HG02571 (cell line): ENCODE data around the gene C10orf143.
"Not testable (repeated sequence)": the region's sequence is repeated elsewhere in the genome, so short reads cannot be mapped to it uniquely, and the experiment has no call there.

ENCODE experiments used
- ATAC-seq: cut with Tn5 transposase; IDR thresholded peaks from one replicate; pipeline ENCODE4 v1.9.1; 2021; ENCODE audit warnings: mild to moderate bottlenecking, moderate library complexity; ENCODE audit not compliant: unreplicated experiment

The C10orf143 gene

GRCh38 chr10:130112821-130113220 lies 2.2 kb upstream of the C10orf143 start:
- ATAC-seq = no peak

DNA sequence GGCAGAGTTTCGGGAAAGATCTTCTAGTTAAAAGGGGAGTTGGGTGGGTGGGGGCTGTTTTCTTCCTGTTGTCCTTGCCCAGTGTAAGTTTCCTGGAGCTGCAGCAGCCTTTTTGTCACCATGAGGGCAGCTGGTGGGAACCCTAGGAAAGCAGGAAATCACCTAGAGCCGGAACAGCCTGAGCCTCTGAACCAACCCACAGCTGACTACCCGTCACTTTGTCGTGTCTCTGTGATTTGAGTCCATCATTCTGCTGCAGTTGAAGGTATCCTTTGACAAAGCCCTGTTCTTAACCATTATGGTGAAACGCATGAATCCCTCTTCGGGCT lies 1.2 kb upstream of the C10orf143 start:
- no peak for ATAC-seq

DNA sequence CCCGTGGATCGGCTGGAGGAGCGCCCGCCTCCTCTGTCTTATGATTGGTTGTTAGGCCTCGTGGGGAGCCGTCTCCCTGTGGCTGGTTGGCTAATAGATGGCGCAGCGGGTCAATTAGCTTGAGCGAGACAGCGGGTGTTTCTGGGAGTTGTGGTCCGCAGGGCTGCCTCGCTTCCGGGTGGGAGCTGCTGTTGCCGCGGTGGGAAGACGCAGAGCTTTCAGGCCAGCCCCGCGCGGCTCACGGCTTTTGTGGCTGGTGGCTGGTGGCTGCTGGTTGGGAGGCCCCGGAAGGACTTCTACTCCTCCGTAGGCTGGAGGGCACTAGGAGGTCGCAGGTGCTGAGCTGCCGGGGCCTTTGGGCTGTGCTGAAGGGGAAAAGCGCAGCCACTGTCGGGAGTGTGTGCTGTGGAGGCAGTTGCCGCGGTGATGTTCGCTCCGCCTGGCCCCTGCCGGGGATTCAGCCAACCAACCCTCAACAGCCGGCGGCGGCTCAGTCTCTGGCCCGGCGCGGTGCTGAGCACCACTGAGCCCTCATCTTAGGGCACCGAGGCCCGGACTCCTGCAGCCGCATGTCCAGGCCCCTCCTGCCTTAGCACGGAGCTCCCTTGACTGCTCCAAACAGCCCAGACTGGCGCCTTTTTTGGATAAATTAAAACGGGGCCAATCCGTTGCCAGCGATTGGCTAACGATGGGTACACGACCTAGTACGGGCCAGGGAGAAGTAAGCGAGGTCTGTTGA lies 652 bp upstream of the C10orf143 start:
- ATAC-seq = peak; percentile 91

GRCh38 chr10:130109796-130110245 lies 809 bp downstream of the C10orf143 start:
- no peak for ATAC-seq

DNA sequence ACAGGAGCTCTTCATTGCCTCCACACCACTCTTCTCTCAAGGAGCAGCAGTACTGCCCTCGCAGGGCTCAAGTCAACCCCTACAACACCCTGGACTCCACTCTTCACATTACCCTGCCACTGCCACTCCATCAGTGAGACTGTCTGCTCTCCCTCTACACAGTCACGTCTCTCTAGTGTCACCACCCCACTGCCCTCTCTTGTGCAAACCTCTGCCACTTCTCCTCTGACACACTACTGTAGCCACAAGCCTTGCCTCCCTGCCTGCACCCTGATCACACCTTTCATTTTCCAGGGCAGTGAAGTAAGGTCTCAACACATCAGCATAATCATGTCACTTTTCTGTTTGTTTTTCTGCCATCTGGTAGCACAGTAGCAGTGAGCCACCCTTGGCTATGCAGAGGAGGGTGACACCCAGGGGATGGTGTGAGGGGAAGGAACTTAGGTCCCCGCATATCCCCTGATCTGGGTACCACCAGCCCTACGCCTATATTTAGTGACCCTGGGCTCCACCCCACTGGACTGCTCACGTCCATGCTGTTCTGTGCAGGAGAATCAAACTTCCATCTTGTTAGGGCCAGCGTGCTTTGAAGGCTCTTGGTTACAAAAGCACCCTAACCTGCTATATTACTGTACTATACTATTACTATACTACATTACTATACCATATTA lies 1.6 kb downstream of the C10orf143 start:
- no peak for ATAC-seq

DNA sequence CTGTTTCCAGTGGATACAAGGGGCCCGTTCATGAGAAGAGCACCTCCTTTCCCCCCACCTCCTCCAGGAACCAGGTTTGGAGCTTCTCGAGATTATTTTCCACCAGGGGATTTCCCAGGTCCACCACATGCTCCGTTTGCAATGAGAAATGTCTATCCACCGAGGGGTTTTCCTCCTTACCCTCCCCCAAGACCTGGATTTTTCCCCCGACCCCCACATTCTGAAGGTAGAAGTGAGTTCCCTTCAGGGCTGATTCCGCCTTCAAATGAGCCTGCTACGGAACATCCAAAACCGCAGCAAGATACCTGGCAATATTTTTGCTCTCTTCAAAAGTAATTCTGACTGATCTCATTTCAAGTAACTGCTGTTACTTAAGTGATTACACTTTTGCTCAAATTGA lies 2.5 kb downstream of the C10orf143 start:
- ATAC-seq = not testable (repeated sequence)

GRCh38 chr10:130105724-130106123 lies 4.9 kb downstream of the C10orf143 start:
- ATAC-seq = no peak

DNA sequence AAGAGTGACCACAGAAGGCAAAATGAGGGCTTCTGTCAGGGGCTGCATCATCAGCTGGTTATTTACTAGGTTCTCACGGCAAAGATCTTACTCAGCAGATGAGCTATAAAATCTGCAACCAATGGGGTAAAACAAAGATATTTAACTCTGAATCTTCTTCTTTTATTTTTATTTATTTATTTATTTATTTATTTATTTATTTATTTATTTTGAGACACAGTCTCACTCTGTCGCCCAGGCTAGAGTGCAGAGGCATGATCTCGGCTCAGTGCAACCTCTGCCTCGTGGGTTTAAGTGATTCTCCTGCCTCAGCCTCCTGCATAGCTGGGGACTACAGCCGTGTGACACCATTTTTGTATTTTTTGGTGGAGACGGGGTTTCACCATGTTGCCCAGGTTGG lies 11.3 kb downstream of the C10orf143 start:
- no peak for ATAC-seq

- ATAC-seq = not testable (repeated sequence)
These were observed 20.1 kb downstream of the C10orf143 start for GRCh38 chr10:130090565-130090964.

DNA sequence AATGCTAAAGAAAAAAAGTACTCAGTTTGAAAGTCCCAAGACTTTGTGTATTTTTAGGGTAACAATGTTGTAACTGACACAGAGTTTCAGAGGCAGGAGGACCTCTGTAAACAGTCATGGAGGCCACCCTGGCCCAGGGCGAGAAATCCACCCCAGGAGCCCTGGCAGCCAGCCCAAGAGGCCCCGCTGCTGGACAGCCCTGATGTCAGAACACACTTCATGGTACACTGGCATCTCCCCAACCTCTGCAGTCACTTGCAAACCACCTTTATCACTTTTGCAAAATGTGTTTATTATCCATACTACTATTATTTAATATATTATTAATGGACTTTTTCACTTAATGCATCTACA lies 30.2 kb downstream of the C10orf143 start:
- no peak for ATAC-seq

DNA sequence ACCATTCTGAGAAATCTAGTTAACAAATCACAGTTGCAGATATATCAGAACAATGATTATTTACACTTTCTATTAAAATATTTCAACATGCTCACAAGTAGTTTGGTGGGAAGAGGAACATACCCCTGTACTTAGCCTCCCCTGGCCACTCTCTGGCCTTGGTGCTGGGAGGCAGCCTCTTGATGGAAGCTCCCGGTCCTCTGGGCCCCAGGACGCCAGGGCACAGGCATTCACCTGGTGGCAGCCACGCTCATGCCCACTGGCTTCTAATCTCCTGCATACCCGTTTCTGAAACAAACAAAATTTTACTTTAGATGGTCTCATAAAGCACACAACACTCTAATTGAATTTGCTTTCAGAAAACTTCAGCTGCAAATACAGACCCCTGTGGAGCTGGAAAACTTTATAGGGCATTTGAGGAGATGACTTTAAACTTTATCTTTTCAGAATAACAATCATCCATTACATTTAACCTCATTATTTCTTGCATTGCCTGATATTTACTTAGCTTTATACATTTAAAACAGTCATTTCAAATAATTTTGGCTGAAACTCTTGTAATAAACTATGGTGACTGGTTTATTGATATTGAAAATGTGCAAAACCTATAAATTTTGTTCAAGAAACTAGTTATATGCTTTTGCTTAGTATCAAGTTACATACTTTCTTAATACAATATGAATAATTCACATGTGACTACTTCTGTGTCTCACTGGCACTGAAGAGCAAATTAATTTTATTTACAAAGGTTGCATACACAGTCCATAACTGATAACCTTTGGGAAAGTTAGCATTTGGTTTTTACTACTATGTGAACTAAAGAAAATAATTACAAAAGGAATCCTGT lies 30.8 kb downstream of the C10orf143 start:
- no peak for ATAC-seq

DNA sequence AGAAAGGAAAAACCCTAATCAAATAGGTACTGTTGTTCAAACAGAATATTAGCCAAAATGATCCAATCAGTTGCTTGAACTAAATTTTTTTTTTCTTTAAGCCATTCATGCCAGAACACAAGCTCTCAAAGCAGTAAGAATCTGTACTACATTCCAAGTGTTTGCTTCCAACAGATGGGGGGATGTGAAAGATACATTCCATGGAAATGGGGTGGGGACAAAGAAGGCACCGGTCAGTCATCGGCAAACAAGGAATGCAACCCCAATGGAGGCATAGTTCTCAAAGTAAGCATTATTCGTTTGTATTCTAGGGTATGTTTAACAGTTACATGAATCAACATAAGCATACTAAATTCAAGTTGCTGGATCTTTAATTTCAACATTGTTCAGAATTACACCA lies 32.5 kb downstream of the C10orf143 start:
- no peak for ATAC-seq

GRCh38 chr10:130076681-130077080 lies 33.9 kb downstream of the C10orf143 start:
- ATAC-seq = no peak

- no peak for ATAC-seq
These were observed 36.0 kb downstream of the C10orf143 start for GRCh38 chr10:130074639-130075038.

DNA sequence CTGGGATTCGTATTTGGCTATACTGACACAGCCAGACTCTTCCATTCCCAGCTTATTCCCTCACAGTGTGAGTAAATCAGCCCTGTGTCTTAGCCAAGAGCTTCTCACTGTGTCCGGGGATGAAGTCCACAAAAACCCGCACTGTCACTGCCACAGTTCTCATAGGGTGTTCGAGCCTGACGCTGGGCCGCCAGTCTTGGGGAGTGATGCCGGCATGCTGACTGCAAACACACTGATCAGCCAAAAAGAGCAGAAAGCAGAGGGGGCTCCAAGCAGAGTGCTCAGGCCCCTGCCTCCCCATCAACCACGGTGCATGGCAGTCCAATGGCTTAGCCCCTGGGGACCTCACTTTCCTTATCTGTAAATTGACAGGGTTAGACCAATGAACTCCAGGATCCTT lies 36.7 kb downstream of the C10orf143 start:
- ATAC-seq = no peak

DNA sequence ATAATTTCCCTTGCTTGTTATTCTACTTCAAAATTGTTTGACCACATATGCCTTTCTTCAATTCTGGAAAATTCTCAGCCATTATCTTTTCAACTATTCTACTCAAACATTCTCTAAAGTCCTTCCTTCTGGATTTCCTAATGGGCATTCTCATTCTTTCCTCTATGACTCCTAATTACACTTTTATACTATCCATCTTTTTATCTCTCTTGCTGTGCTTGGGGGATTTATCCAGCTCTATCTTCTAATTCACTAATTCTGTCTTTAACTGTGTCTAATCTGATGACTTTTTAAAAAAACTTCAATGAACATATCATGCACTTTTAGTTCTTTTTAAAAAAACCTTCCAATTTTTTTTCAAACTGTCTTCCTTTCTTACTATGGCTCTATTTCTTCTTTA lies 38.4 kb downstream of the C10orf143 start:
- ATAC-seq = no peak

GRCh38 chr10:130067893-130068292 lies 42.7 kb downstream of the C10orf143 start:
- no peak for ATAC-seq

- ATAC-seq = no peak
These were observed 43.9 kb downstream of the C10orf143 start for GRCh38 chr10:130066743-130067142.

DNA sequence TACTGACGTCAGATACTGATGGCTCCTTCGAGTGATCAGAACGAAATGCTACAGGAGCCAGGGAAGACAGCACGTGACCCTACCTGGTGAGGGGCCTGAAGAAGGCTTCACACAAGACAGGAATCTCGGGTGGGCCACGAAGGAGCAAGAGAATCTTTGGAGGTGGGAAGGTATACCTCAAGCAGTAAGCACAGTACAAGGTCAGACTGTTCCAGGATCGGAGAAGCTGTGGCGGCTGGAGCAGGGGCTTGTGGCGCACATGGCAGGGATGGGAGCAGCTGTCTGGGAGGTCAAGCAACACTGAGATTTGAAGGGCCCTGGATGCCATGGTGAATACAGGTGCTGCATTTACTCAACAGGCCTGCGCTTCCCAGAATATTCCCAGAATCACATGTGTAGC lies 45.4 kb downstream of the C10orf143 start:
- ATAC-seq = no peak

GRCh38 chr10:130064783-130065182 lies 45.8 kb downstream of the C10orf143 start:
- no peak for ATAC-seq

DNA sequence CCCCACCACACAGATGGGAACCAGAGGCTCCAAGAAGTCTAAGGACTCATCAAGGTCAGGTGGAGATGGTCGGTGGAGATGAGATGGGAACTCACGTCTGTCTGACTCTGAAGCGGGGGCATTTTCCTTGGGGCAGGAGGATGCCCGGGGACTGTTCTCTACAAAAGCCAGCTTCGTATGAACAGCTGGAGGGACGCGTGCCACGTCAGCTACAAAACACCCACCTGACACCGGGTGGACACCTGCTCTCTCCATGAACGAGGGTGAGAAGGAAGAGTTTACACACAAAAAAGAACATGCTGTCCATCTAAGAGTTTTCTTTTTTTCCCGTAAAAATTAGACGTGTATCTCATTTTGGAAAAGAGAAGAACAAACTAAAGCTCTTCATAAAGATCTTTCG lies 47.7 kb downstream of the C10orf143 start:
- no peak for ATAC-seq

GRCh38 chr10:130062201-130062600 lies 48.4 kb downstream of the C10orf143 start:
- ATAC-seq = no peak
